NCI-H2227 (cell line): ENCODE measurements around the gene TMEM184B.
"Not testable (repeated sequence)": the region's sequence is repeated elsewhere in the genome, so short reads cannot be mapped to it uniquely, and the experiment has no call there.

Experiments
- DNase-seq: peaks from one replicate; lab custom pipeline; 2025; ENCODE audit not compliant: unreplicated experiment; lab: John Stamatoyannopoulos, UW

The TMEM184B gene

GRCh38 chr22:38249803-38250642 is 22.8 kb downstream of the TMEM184B start:
- DNase-seq = no peak

DNA sequence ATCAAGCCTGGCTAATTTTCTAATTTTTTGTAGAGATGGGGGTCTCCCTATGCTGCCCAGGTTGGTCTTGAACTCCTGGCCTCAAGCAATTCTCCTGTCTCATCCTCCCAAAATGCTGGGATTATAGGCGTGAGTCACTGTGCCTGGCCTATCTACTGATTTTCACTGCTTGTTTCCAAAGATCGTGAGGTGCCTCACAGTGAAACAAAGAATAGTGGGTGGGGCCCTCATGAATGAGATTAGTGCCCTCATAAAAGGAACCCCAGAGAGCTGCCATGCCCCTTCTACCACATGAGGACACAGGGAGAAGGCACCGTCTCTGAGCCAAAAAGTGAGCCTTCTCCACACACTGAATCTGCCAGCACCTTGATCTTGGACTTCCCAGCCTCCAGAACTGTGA is 23.5 kb downstream of the TMEM184B start:
- DNase-seq = no peak

- no peak for DNase-seq
Observed at GRCh38 chr22:38248280-38248679, 24.5 kb downstream of the TMEM184B start.

DNA sequence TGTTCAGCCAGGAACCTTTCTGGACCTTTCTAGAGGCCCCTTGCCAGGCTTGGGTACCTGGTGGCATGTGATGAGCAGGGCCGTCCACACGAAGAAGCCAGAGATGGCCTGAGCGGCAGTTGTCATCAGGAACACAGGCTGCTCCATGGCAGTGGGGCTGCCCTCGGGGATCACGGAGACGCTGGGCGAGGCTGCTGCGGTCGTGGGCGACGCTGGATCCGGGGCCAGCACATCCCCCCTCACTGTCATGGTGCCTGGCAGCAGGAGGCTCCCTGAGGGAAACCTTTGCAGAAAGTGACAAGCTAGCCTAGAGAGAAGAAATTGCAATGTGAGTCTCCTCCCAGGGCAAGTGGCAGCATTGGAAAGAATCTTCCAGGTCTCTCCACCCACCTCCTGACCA is 25.1 kb downstream of the TMEM184B start:
- DNase-seq = no peak

DNA sequence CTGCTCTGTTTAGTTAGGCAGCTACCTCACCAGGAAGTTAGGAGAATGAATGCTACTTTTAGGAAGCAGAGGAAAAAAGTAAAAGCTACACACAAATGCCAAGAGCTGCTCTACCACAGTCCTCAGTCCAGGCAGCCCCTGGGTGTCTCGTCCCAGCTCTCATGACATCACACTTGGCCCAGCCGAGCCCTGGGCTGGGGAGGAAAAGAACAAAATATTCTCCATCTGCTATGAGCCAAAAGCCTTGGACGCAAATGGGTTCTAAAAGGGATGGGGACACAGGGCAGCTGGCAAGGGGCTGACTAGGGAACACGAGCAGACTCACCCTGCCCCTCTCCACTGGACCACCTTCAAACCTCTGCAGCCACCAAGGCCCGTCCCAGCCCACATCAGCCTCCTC is 26.1 kb downstream of the TMEM184B start:
- no peak for DNase-seq

DNA sequence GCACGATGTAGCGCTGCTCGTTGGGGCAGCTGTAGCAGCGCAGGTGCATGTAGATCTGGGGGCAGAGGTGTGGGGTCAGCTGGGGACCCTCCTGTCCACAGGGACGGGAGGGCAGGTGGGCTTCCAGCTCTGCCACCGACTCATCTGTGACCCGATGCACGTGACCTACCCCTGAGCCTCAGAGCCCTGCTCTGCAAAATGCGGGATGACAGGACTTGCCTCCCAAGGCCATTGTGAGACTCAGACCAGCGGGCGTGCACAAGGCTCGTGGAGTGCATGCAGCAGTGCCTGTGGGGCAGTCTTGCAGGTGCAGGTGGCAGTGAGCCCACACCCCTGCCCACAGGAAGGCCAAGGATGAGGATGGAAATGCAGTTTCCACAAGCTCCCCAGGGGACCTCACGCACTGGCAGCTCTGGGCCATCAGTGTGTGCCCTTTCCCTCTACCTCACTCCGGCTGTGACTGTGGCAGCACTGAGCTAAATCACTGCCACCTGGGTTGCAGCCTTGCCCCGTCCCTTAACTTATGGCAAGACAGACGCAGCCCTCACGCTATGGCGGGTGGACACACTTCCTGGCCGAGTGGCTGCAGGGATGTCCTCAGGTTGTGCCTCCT is 26.7 kb downstream of the TMEM184B start:
- DNase-seq = no peak

GRCh38 chr22:38244106-38244505 is 28.7 kb downstream of the TMEM184B start:
- DNase-seq = no peak

DNA sequence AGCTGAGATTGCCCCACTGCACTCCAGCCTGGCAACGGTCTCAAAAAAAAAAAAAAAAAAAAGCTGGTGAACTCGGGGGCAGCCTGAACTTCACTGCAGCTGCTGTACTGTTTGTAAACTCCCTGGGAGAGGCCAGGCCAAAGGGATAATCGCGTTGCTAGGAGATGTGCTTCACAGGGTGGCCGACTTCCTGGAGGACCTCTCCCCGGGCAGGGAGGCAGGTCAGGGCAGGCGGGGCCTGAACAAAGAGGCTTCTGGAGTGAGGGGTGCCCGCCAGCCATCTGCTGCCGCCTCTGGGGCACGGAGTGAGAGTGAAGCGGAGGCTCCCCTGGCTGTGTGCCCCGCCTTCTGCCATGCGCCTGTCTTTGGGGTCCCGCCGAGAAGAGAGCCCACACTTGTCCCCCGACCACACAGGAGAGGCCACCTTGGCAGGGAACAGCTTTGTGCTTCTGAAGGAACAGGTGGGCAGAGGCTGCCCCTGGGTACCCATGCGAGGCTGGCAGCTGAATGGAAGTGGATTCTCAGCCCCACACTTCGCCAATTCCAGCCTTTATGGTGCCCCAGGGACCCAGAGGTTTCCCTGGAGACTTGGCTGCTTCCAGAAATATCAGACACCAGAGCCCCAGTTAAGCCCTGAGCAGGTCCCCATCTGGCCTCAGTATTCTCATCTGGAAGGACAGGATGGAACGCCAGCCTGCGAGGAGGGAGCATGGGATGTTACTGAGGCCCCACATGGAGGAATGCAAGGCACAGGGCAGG is 29.6 kb downstream of the TMEM184B start:
- peak; percentile 60 for DNase-seq

DNA sequence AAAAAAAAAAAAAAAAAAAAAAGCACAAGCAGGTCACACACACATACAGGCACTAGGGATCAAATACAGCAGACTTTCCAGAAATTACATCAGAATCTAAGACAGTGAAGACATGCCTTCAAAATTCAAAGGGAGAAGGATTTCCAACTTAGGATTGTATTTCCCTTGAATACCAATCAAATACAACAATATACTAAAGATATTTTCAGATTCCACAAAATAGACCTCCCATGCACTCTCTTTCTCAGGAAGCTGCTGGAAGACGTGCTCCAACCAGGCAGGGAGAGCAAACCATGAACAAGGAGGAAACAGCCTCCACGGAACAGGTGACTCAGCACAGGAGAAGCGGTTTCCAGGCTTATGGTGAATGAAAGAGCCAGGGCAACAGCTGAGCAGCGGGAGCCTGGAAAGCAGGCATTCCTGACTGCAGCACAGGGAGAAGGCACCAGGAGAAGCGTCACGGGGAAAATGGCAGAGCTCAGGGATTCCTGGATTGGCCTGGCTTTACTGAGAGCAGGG is 32.0 kb downstream of the TMEM184B start:
- peak; percentile 15 for DNase-seq

DNA sequence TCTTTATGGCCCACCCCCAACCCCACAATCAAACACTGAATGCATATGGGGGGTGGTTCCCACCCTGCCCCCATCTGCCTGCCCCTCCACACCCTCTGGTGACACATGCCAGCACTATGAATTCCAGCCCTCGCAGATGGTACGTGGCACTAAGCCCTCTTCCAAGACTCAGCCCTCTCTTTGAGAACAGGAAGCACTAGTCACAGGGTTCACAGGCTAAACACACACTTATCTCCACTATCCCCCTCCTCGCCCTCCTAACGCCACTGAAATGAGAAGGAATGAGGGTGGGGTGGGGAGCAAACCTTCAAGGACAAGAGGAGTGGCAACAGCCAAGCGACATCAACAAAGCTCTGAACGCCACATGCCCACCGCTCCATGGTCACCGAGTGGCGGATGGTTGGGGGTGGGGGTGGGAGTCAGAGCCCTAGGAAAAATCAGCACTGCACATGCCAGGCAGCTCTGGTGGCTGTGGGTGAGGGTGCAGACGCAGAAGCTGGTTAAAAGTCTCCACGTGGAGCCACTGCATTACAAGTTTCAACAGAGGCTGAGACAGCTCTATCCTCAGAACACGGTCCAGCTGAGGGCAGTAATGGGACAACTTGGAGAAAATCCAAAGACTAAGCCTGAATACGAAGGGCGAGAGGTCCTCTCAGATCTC is 33.6 kb downstream of the TMEM184B start:
- DNase-seq = no peak

- DNase-seq = no peak
Observed at GRCh38 chr22:38238519-38239071, 34.2 kb downstream of the TMEM184B start.

DNA sequence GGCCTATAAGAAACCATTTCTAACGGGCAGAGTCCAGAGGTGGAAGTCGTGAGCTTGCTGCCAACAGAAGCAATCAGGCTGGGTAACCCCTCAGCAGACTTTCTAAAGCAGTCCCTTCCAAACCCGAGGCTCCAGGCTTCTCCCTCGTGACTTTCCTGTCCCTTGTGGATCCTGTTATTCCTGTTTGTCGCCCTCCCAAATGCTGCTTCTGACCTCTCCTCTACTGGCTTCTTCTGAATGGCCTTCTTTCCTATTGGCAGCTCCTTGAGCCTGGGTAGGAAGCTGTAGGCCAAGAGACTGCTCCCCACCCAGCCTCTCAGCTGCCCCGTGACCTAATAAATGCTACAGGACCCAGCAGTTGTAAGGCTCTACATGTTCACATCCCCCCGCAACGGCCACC is 36.0 kb downstream of the TMEM184B start:
- no peak for DNase-seq

DNA sequence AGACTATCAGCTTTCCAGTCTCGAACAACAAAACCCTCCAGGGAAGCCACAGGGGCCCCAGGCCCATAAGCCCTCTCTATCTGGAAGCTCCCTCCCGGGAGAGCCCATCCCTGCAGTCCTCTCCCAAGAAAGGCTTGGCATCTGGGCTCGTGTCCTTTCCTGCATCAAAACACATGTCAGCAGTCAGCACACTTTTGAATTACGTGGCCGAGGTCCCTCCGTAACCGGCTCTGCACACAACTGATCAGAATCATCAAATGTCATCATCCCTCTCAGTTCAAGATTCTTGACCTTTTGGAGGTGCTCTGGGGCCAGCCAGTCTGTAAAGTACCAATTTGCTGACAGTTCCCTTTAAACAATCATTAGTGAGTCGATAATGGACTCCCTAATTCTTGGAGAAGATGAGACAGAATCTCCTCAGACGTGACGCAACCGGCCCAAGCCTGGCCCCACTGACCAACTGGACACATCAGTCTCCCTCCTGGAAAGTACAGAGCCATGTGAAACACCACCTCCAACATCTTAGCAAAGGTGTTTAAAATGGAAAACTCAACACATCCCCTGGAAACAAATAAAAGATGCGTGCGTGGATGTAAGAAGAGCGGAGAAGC is 37.5 kb downstream of the TMEM184B start:
- no peak for DNase-seq

- DNase-seq = not testable (repeated sequence)
Observed at GRCh38 chr22:38233856-38234255, 39.0 kb downstream of the TMEM184B start.

DNA sequence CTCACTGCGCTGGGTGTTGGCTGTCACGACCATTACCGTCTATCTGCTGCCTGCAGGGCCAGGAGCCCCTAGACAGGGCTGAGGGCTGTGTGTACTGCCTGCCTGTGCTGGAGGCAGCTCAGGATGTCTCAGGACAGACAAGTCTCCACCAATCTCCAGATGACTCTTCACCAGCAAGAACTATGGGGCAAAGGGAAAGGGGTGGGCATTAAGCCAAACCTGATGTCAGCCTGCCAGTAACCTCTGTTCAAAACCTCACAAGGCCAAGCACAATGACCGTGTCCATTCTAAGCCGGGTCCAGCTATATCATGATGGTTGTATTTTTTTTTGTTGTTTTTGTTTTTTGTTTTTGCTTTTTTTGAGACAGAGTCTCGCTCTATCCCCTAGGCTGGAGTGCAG is 39.4 kb downstream of the TMEM184B start:
- DNase-seq = no peak

DNA sequence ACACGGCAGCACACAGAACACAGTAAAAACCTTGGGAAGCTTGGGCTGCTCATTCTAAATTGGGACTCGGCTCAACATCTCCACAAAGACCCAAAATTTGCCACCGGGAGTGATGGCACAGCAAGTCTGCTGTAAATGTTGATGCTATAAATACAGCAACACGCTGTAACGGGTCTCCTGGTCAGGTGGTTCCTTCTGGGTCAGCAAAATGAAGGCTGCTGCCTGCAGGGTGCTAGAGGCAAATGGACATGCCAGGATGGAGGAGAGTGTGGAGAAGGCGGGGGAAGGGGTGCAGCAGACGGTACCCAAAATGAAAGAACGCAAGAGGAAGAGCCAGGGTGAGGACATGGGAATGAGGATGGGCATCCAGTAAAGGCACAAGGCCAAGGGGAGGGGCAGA is 40.6 kb downstream of the TMEM184B start:
- DNase-seq = no peak

GRCh38 chr22:38230916-38231315 is 41.9 kb downstream of the TMEM184B start:
- DNase-seq = no peak

DNA sequence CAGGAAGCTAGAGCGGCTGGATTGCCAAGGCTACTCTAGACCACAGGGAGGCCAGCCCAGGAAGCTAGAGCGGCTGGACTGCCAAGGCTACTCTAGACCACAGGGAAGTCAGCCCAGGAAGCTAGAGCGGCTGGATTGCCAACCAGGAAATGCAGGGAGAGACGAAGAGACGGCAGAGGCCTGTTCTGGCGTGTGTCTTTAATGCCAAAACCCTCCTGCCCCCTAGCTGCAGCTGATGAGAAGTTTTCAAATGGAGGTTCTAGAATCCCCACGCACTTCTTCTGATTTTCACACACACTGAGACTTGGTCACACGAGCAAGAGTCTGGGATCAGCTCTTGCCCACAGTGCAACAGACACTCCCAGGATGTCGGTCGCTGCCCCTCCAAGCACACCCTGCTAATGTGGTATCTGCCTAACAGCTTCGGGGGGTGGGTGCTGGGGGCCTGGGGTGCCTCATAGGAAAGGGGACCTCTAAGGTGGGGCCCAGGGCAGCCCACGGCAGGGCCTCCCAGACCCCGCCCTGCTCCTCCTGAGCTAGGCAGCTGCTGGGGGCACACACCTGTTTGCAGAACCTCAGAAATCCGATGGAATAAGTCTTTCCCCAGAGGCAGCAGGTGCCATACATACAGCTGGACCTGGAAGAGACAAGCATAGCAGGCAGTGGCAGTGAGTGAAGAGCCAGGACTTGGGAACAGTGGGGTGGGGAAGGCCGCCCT is 42.5 kb downstream of the TMEM184B start:
- no peak for DNase-seq

DNA sequence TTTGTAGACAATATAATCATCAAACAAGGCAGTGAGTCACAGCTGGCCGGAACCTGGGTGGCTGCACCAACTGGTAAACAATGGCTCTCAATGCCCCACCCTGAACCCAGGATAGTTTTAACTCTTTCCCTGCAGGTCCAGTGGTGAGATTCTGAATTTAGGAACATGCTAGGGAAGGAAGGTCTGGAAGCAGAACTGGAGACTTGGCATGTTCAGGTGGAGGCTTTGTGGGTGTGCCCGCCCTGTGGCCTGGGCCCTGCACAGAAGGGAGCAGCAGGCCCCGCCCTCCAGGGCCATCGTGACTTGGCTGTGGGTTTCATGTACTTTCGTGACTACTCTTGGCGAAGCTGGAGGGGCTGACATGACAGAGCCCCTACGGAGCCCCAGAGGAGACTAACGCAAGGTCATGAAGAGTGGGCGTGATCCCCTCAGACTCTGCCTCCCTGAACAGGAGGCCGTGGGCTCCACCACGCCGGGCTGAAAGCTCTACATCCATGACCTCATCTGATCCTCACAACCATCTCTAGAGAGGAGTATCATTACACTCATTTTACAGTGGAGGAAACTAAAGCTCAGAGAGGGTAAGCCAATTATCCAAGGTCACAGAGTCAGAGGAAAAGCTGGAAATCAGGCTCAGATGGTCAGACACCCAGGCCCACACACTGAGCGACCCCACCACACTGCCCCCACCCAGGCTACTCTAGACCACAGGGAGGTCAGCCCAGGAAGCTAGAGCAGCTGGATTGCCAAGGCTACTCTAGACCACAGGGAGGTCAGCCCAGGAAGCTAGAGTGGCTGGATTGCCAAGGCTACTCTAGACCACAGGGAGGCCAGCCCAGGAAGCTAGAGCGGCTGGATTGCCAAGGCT is 43.7 kb downstream of the TMEM184B start:
- no peak for DNase-seq
